ENCODE measurements around the gene HMG20A. TPM values are rescaled to one million over a fixed set of nuclear protein-coding genes. Genes with fewer than 3 reads are reported as not detected.

Gene HMG20A
- total RNA-seq, 1 donor = 30.8 TPM

DNA sequence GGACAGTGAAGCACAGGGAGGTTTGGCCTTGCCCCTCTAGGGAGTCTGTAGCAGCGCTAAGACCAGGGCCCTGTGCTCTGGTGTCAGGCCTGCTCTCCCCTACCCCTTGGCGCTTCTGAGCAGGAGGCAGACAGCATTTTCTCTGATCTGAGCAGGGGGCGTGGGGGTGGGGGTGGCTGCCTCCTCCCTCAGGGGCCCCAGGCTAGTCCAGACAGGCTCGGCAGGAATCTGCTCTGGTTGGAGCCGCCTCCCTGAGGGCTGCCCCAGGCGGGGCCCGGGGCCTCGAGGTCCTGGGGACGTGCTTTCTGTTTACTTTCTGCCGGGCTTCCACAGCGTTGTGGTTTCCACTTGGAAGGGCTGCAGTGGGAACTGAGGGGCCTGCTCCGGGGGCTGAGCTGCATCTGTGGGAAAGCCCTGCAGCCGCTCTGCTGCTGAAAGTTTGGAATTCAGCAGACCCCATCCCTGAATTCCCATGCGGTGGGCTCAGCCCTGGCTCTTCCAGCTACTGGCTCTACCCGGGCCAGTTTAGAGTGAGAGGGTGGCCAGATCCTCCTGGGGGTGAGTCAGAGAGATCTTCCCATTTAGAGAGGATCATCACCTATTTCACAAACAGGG is 106.6 kb downstream of the HMG20A start:
- peak overlapping the region; percentile 64 for H3K4me2 ChIP-seq (ENCODE audit: insufficient read depth, low read length)
- H2AFZ ChIP-seq (ENCODE audit: low read length) = peak overlapping the region; percentile 90
- H3K36me3 ChIP-seq (ENCODE audit: insufficient read depth, low read length) = no peaks in the 10 kb centered on the region
- H3K27me3 ChIP-seq (ENCODE audit: insufficient read depth, low read length) = no peaks in the 10 kb centered on the region
- peak; percentile 88 for DNase-seq (ENCODE audit: insufficient read length, low spot score, missing footprints)
- H3K27ac ChIP-seq (ENCODE audit: low read depth, low read length) = no peak overlapping the region
- H3K4me3 ChIP-seq (ENCODE audit: insufficient read depth, low read length) = peak overlapping the region; percentile 36
- no peaks in the 10 kb centered on the region for H3K9me3 ChIP-seq (ENCODE audit: low read depth, low read length)
- TF ChIP-seq, protein P1, sequence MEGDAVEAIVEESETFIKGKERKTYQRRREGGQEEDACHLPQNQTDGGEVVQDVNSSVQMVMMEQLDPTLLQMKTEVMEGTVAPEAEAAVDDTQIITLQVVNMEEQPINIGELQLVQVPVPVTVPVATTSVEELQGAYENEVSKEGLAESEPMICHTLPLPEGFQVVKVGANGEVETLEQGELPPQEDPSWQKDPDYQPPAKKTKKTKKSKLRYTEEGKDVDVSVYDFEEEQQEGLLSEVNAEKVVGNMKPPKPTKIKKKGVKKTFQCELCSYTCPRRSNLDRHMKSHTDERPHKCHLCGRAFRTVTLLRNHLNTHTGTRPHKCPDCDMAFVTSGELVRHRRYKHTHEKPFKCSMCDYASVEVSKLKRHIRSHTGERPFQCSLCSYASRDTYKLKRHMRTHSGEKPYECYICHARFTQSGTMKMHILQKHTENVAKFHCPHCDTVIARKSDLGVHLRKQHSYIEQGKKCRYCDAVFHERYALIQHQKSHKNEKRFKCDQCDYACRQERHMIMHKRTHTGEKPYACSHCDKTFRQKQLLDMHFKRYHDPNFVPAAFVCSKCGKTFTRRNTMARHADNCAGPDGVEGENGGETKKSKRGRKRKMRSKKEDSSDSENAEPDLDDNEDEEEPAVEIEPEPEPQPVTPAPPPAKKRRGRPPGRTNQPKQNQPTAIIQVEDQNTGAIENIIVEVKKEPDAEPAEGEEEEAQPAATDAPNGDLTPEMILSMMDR (IDR thresholded peaks at IDR 0.05; ENCODE audit: extremely low read depth, low read depth, low read length) = no peak
- peaks cover 10% of the 10 kb centered on the region for H3K4me1 ChIP-seq (ENCODE audit: insufficient read depth, low read length)
- no peaks in the 10 kb centered on the region for H4K20me1 ChIP-seq (ENCODE audit: insufficient read depth, low read length)
- no peaks in the 10 kb centered on the region for H3K79me2 ChIP-seq (ENCODE audit: insufficient read depth, low read length)

DNA sequence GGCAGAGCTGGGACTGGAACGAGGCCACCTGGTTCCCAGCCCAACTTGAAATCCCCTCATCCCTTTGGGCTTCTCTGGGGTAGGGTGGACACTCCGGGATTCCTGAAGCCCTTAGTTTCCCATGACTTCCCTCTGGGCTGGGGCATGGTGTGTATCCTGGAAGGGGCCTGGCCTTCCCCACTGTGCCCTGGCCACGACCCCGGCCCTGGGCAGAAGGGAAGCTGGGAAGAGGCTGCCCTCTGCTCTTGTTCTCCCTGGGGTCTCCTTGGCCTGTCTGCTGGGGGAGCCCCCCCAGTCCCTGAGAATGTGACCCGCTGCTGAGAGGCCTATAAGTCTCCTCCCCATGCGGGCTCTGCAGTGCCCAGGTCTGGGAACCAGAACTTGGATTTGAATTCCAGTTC is 107.1 kb downstream of the HMG20A start:
- Histone ChIP-seq H3K4me2 (ENCODE audit: insufficient read depth, low read length) (peak overlapping the region; percentile 64), H3K9me3 (ENCODE audit: low read depth, low read length) (no peaks in the 10 kb centered on the region), H3K4me1 (ENCODE audit: insufficient read depth, low read length) (peaks cover 10% of the 10 kb centered on the region), H3K27me3 (ENCODE audit: insufficient read depth, low read length) (no peaks in the 10 kb centered on the region), H3K27ac (ENCODE audit: low read depth, low read length) (no peak overlapping the region), H3K4me3 (ENCODE audit: insufficient read depth, low read length) (no peak overlapping the region), H3K79me2 (ENCODE audit: insufficient read depth, low read length) (no peaks in the 10 kb centered on the region), H4K20me1 (ENCODE audit: insufficient read depth, low read length) (no peaks in the 10 kb centered on the region), H2AFZ (ENCODE audit: low read length) (peak overlapping the region; percentile 90), H3K36me3 (ENCODE audit: insufficient read depth, low read length) (no peaks in the 10 kb centered on the region)
- no peak for DNase-seq (ENCODE audit: insufficient read length, low spot score, missing footprints)
- TF ChIP-seq, protein P1 (IDR thresholded peaks at IDR 0.05; ENCODE audit: extremely low read depth, low read depth, low read length) = no peak

- TF ChIP-seq, protein P1 (IDR thresholded peaks at IDR 0.05; ENCODE audit: extremely low read depth, low read depth, low read length) = no peak
- no peak overlapping the region for H3K4me3 ChIP-seq (ENCODE audit: insufficient read depth, low read length)
- H3K9me3 ChIP-seq (ENCODE audit: low read depth, low read length) = no peaks in the 10 kb centered on the region
- no peaks in the 10 kb centered on the region for H3K36me3 ChIP-seq (ENCODE audit: insufficient read depth, low read length)
- no peak overlapping the region for H2AFZ ChIP-seq (ENCODE audit: low read length)
- peaks cover 10% of the 10 kb centered on the region for H3K4me1 ChIP-seq (ENCODE audit: insufficient read depth, low read length)
- no peak overlapping the region for H3K4me2 ChIP-seq (ENCODE audit: insufficient read depth, low read length)
- H3K27me3 ChIP-seq (ENCODE audit: insufficient read depth, low read length) = no peaks in the 10 kb centered on the region
- no peak for DNase-seq (ENCODE audit: insufficient read length, low spot score, missing footprints)
- H3K27ac ChIP-seq (ENCODE audit: low read depth, low read length) = no peak overlapping the region
- H4K20me1 ChIP-seq (ENCODE audit: insufficient read depth, low read length) = no peaks in the 10 kb centered on the region
- no peaks in the 10 kb centered on the region for H3K79me2 ChIP-seq (ENCODE audit: insufficient read depth, low read length)
These were observed 107.7 kb downstream of the HMG20A start for GRCh38 chr15:77528290-77528967.

DNA sequence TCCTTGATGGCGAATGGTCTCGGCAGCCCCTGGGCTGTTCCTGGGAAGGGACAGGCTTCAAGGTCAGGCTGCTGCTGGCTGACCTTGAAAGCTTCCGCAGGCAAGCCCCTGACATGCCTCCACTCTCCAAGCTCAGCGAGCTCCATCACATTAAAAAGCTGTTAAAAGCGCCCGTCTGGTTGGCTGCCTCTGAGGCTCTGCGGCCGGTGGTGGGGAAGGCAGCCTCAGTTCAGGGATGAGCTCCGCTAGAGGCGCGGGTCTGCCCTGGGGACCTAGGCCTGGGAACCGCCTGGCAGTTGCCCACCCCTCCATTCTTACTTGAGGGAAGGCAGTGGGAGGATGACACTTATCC is 108.3 kb downstream of the HMG20A start:
- Histone ChIP-seq H3K79me2 (ENCODE audit: insufficient read depth, low read length) (no peaks in the 10 kb centered on the region), H2AFZ (ENCODE audit: low read length) (no peak overlapping the region), H3K9me3 (ENCODE audit: low read depth, low read length) (no peaks in the 10 kb centered on the region), H3K36me3 (ENCODE audit: insufficient read depth, low read length) (no peaks in the 10 kb centered on the region), H4K20me1 (ENCODE audit: insufficient read depth, low read length) (no peaks in the 10 kb centered on the region), H3K4me2 (ENCODE audit: insufficient read depth, low read length) (no peak overlapping the region), H3K4me3 (ENCODE audit: insufficient read depth, low read length) (no peak overlapping the region), H3K4me1 (ENCODE audit: insufficient read depth, low read length) (peaks cover 10% of the 10 kb centered on the region), H3K27me3 (ENCODE audit: insufficient read depth, low read length) (peaks cover 3% of the 10 kb centered on the region), H3K27ac (ENCODE audit: low read depth, low read length) (no peak overlapping the region)
- no peak for DNase-seq (ENCODE audit: insufficient read length, low spot score, missing footprints)
- TF ChIP-seq, protein P1 (IDR thresholded peaks at IDR 0.05; ENCODE audit: extremely low read depth, low read depth, low read length) = no peak
